ENCODE data around the gene ARPC2. TPM values are rescaled to one million over a fixed set of nuclear protein-coding genes. Genes with fewer than 3 reads are reported as not detected.
A peak's percentile ranks its signal among the peaks of the same experiment; 100 is the strongest.

The ARPC2 gene
- total RNA-seq, 1 experiment from 2014 or later = 374 TPM

GRCh38 chr2:218292048-218293014 is 75.3 kb downstream of the ARPC2 start, which contains the start of gene TMBIM1:
TMBIM1 (minus strand) TSS chr2:218292503; CDS start chr2:218282141, 10,362 bp downstream.
- DNase-seq = peak; percentile 90
- intact Hi-C loops (cut with micrococcal nuclease; ENCODE audit: unreplicated experiment) = no loop called here

GRCh38 chr2:218293715-218294429 is 76.9 kb downstream of the ARPC2 start:
- H3K27ac Mint-ChIP-seq (ENCODE audit: unreplicated experiment) = peak overlapping the region; percentile 98
- peak overlapping the region; percentile 57 for H3K4me3 Mint-ChIP-seq (ENCODE audit: low read depth, unreplicated experiment)
- no peak for DNase-seq
- H3K36me3 Mint-ChIP-seq (ENCODE audit: insufficient read depth, unreplicated experiment) = peaks cover 64% of the 10 kb centered on the region
- TF ChIP-seq CTCF (IDR thresholded peaks at IDR 0.05; ENCODE audit: unreplicated experiment) = no peak
- H3K27me3 Mint-ChIP-seq (ENCODE audit: unreplicated experiment) = no peaks in the 10 kb centered on the region
- no peaks in the 10 kb centered on the region for H3K9me3 Mint-ChIP-seq (ENCODE audit: low read depth, unreplicated experiment)
- H3K4me1 Mint-ChIP-seq (ENCODE audit: low read depth, unreplicated experiment) = peaks cover 80% of the 10 kb centered on the region
- intact Hi-C loops (cut with micrococcal nuclease; ENCODE audit: unreplicated experiment) = no loop called here
- CTCF ChIA-PET = interaction anchor here (0.9 to 2.1 kb wide), 8 partner anchors 10 to 103 kb away, joined by 3 to 8 read pairs (median 5); partner anchors contain the start of genes AAMP and PNKD
- BruUV-seq (replicated peaks) = no TSS peak

More at GRCh38 chr2:218292048-218293014, 75.3 kb downstream of the ARPC2 start, which contains the start of gene TMBIM1:
- peak; percentile 91 for TF ChIP-seq CTCF (IDR thresholded peaks at IDR 0.05; ENCODE audit: unreplicated experiment)
- CTCF ChIA-PET = interaction anchor here (0.6 to 2.1 kb wide), 8 partner anchors 8 to 104 kb away, joined by 3 to 15 read pairs (median 6); partner anchors contain the start of genes AAMP and PNKD
- peak within 1 kb of the TSS; percentile 78 for H3K27ac Mint-ChIP-seq (ENCODE audit: unreplicated experiment)
- H3K36me3 Mint-ChIP-seq (ENCODE audit: insufficient read depth, unreplicated experiment) = peaks cover 72% of the 10 kb centered on the region
- H3K4me1 Mint-ChIP-seq (ENCODE audit: low read depth, unreplicated experiment) = peaks cover 81% of the 10 kb centered on the region
- no peaks in the 10 kb centered on the region for H3K27me3 Mint-ChIP-seq (ENCODE audit: unreplicated experiment)
- BruUV-seq (replicated peaks) = TSS peak; percentile 76
- peak within 1 kb of the TSS; percentile 71 for H3K4me3 Mint-ChIP-seq (ENCODE audit: low read depth, unreplicated experiment)
- H3K9me3 Mint-ChIP-seq (ENCODE audit: low read depth, unreplicated experiment) = no peaks in the 10 kb centered on the region

GRCh38 chr2:218294430-218295022 is 77.5 kb downstream of the ARPC2 start:
- CTCF ChIA-PET = interaction anchor here (1.4 to 1.6 kb wide), 2 partner anchors 21 to 102 kb away, joined by 5 to 8 read pairs; no protein-coding TSS in a partner anchor
- no TSS peak for BruUV-seq (replicated peaks)
- Mint-ChIP-seq H3K27ac (ENCODE audit: unreplicated experiment) (peak overlapping the region; percentile 98), H3K9me3 (ENCODE audit: low read depth, unreplicated experiment) (no peaks in the 10 kb centered on the region), H3K36me3 (ENCODE audit: insufficient read depth, unreplicated experiment) (peaks cover 57% of the 10 kb centered on the region), H3K27me3 (ENCODE audit: unreplicated experiment) (no peaks in the 10 kb centered on the region), H3K4me1 (ENCODE audit: low read depth, unreplicated experiment) (peaks cover 79% of the 10 kb centered on the region), H3K4me3 (ENCODE audit: low read depth, unreplicated experiment) (peak overlapping the region; percentile 57)
- no peak for TF ChIP-seq CTCF (IDR thresholded peaks at IDR 0.05; ENCODE audit: unreplicated experiment)
- no peak for DNase-seq
- intact Hi-C loops (cut with micrococcal nuclease; ENCODE audit: unreplicated experiment) = no loop called here

- no peaks in the 10 kb centered on the region for H3K9me3 Mint-ChIP-seq (ENCODE audit: low read depth, unreplicated experiment)
- peaks cover 76% of the 10 kb centered on the region for H3K4me1 Mint-ChIP-seq (ENCODE audit: low read depth, unreplicated experiment)
- H3K4me3 Mint-ChIP-seq (ENCODE audit: low read depth, unreplicated experiment) = peak overlapping the region; percentile 57
- H3K27ac Mint-ChIP-seq (ENCODE audit: unreplicated experiment) = peak overlapping the region; percentile 98
- H3K36me3 Mint-ChIP-seq (ENCODE audit: insufficient read depth, unreplicated experiment) = peaks cover 52% of the 10 kb centered on the region
- H3K27me3 Mint-ChIP-seq (ENCODE audit: unreplicated experiment) = no peaks in the 10 kb centered on the region
- CTCF ChIA-PET = interaction anchor here (1.4 to 1.6 kb wide), 2 partner anchors 22 to 101 kb away, joined by 5 to 8 read pairs; no protein-coding TSS in a partner anchor
- DNase-seq = no peak
- intact Hi-C loops (cut with micrococcal nuclease; ENCODE audit: unreplicated experiment) = no loop called here
- TF ChIP-seq CTCF (IDR thresholded peaks at IDR 0.05; ENCODE audit: unreplicated experiment) = no peak
- no TSS peak for BruUV-seq (replicated peaks)
Observed at GRCh38 chr2:218295029-218295428, 78.0 kb downstream of the ARPC2 start.

All from Calu3 (cell line).